HG03520 (cell line): Measurements from ENCODE around the gene ZNF839.
A peak's percentile ranks its signal among the peaks of the same experiment; 100 is the strongest.
"Not testable (repeated sequence)": the region's sequence is repeated elsewhere in the genome, so short reads cannot be mapped to it uniquely, and the experiment has no call there.

Experiments used
- ATAC-seq: cut with Tn5 transposase; IDR thresholded peaks from one replicate; pipeline ENCODE4 v1.9.1; 2021; ENCODE audit warnings: mild to moderate bottlenecking, moderate library complexity; ENCODE audit not compliant: unreplicated experiment

Gene ZNF839

GRCh38 chr14:102335163-102335562 is 15.6 kb downstream of the ZNF839 start:
- no peak for ATAC-seq

- ATAC-seq: no peak
These were observed 19.2 kb downstream of the ZNF839 start for GRCh38 chr14:102338724-102339123.

DNA sequence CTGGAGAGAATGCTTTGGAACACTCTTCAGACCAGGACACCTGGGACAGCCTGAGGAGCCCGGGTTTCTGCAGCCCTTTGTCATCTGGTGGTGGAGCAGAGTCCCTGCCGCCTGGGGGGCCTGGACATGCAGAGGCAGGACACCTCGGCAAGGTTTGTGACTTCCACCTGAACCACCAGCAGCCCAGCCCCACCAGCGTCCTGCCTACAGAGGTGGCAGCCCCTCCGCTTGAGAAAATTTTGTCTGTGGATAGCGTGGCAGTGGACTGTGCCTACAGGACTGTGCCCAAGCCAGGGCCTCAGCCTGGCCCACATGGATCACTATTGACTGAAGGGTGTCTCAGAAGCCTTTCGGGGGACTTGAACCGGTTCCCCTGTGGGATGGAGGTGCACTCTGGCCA is 22.0 kb downstream of the ZNF839 start:
- no peak for ATAC-seq

- ATAC-seq: no peak
These were observed 22.7 kb downstream of the ZNF839 start for GRCh38 chr14:102342238-102342637.

DNA sequence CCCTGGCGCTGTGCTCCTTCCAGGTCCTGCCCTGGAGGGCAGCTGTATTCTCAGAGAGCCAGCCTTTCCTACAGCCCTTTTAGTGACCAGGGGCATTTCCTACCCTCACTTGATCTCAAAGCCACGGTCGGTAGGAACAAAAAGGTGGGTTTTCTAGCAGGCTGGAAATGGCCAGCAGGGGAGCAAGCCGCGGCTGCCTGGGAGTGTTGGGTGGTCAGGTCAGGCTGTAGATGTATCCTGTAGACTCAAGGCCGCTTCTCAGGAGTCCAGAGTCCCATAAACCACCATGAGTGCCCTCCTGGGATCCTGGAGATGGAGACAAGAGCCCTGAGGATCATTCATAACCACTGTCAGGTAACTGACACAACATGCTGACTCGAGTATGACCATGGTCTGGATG is 24.5 kb downstream of the ZNF839 start:
- no peak for ATAC-seq

DNA sequence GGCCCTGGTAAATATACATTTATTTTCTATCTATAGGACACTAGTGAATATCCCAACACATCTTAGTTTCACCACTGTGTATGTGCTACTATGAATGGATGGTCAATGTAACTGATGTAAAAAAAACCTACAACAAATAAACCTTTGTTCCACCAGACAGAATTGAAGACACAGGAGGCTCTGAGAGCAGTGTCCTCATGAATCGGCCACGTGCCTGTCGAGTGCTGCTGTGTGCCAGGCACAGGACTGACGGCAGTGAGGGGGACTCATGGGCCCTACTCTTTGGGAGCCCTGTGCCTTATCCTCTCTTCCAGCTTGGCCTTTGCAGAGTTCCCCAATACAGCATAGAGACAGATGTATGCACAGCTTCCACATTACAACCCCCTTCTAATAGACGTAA is 24.9 kb downstream of the ZNF839 start:
- no peak for ATAC-seq

- no peak for ATAC-seq
These were observed 25.7 kb downstream of the ZNF839 start for GRCh38 chr14:102345232-102345631.

DNA sequence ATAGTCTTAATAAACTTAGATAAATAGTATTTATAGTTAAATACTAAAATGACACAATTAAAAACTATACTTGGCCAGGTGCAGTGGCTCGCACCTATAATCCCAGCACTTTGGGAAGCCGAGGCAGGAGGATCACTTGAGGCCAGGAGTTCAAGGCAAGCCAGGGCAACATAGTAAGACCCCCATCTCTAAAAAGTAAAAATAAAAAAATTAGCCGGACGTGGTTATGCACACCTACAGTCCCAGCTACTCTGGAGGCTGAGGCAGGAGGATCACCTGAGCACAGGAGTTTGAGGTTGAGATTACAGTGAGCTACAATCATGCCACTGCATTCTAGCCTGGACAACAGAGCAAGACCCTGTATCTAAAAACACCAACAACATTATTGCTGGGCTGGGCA is 27.1 kb downstream of the ZNF839 start:
- ATAC-seq: no peak

GRCh38 chr14:102348376-102348775 is 28.8 kb downstream of the ZNF839 start:
- ATAC-seq: no peak

GRCh38 chr14:102351023-102351422 is 31.5 kb downstream of the ZNF839 start:
- no peak for ATAC-seq

DNA sequence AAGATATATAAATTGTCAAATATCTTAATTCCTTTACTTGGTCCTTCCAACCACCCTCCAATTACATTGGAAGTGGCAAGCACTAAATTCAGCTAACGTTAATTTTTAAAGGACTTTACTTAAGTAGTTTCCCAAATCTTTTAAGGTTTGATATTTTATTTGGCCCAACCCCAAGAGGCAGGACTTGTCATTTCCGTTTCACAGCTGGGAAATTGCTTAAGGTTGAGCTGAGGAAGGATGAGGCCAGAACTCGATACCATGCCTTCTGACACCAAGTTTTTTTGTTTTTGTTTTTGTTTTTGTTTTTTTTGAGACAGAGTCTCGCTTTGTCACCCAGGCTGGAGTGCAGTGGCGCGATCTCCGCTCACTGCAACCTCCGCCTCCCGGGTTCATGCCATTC is 32.0 kb downstream of the ZNF839 start:
- not testable (repeated sequence) for ATAC-seq

DNA sequence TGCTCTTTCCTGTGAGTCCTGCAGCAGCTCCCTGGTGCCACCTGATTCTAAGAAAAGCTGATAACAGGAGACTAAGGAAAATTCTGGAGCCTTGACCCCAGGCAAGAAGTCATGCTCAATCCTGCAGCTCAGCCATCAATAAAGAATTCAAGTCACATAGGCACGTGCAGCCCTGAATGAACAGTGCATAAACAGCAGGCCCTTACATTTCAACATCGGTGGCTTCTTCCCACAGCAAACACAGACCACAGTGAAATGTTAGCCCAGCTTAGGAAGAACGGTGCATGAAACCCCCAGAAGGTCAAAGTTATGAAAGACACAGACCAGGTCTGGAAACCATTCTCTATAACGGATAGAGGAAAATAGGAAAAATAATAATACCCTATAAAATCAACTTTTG is 32.7 kb downstream of the ZNF839 start:
- ATAC-seq: no peak

GRCh38 chr14:102353126-102353619 is 33.6 kb downstream of the ZNF839 start:
- no peak for ATAC-seq

- no peak for ATAC-seq
These were observed 36.7 kb downstream of the ZNF839 start for GRCh38 chr14:102356280-102356679.

DNA sequence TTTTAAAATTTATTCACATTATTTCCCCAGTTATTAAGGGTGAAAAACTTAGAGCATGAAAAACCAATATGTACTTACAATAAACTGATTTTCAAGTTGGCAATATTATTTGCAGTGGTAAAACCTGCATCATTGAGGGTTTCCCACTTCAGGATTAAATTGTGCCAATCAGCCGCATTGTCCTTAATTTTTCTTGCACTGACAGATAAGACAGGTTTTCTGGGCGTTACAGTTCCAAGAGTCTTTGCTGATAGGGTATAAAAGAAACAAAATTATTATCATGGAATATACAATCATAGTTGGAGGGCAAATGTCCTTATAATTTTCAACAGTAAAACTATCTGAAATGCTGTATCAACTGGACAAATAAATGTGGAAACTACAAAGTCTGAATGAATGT is 39.8 kb downstream of the ZNF839 start:
- no peak for ATAC-seq

DNA sequence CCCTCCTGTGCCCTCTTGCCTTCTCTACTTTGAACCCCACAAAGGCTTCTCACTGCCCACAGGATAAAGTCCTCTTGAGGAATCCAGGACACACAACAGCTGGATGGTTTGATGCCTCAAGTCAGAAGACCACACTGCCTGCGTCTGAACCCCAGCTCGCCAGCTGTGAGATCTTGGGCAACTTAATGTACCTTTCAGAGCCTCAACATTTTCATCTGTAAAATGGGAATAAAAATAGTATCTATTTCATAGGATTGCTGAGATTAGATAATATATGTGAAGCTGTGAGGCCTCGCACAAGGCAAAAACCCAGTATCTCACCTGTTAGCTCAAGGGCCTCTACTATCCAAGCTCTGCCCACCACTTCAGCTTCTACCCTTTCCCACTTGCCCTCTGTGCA is 40.8 kb downstream of the ZNF839 start:
- ATAC-seq: no peak

DNA sequence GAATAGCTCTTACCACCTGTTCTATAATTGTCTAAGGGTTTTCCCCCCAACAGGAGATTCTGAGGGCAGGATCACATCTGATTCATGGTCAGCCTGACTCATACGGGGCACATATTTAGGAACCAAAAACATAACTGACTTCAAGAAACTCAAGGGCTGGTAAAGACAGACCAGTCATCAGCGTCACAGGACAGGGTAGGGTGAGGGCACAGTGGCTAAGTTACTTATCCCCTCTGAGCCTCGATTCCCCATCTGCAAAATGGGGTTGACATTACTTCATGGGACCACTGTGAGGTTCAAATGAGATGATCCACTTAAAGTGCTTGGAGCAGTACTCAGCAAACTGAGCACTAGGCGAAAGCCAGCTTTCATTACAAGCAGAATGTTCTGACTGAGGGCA is 42.5 kb downstream of the ZNF839 start:
- peak; percentile 33 for ATAC-seq

DNA sequence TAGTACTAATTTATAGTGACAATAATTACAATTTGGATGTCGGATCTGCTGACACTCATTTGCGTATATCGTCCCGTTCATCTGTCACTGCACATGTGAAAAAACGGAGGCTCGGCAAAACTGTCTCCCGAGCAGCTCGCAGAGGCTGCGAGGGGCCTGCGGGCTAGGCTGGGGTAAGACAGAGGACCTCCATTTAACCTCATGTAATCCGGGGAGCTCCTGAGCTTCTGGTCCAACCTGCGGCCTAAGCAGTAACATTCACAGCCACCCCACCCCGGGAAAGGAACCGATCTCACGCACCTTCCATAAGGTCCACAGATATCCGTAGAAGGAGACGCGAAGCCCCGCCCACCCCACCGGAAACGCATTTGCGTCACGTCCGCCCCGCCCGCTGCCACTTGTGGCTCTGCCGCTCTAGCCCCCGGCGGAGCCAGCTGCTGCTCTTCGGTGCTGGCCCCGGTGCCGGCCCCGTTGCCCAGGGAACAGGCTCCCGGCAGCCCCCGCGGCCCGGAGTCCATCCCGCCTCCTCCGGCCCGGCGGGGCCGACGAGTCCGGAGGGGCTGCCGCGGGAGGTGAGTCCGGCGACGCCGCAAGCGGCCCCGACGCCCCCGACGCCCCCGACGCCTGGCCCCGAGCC is 43.1 kb downstream of the ZNF839 start, which contains the start of the genes CINP and TECPR2:
TSS of gene CINP (minus strand) at position 346 of the 637 bp plus-strand sequence. CDS start at position 307, 39 bp downstream.
TSS of gene TECPR2 (plus strand) at position 397 of the 637 bp plus-strand sequence. CDS start 13,781 bp downstream, outside the sequence.
- ATAC-seq: peak; percentile 83

DNA sequence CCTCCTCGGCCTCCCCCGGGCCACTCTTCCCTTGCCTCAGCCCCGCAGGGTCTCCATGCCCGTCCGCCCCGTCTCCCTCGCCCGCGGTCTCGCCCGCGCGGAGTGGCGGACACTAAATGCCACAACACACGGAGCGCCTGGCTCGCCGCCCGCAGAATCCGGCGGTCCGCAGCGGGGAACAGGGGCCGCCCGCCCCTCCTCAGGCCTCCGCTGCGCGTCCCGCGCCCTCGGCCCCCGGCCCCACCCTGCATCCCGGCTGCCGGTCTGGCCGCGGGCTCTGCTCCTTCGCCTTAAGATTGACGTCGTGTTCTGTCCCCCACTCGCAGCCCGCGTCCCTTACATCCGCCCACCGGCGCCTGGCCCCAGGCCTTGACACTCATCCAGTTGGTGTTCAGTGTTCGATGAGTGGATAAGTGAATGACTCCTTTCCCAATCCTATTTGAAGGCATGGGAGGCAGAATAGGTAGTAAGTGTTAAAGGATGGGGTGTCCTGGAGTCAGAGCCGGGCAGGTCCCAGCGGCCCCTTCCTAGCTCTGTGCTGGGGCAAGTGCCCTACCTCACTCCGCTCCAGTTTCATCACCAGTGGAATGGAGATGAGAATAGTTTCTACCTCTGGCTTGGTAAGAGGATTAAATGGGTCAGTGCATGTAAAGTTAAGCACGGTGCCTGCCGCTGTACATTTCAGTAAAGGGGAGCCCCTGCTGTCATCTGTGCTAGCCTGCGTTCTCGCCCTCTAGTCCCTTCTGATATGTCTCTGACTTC is 43.8 kb downstream of the ZNF839 start:
- peak; percentile 11 for ATAC-seq

- no peak for ATAC-seq
These were observed 50.8 kb downstream of the ZNF839 start for GRCh38 chr14:102370305-102370809.

- no peak for ATAC-seq
These were observed 51.8 kb downstream of the ZNF839 start for GRCh38 chr14:102371361-102371760.

DNA sequence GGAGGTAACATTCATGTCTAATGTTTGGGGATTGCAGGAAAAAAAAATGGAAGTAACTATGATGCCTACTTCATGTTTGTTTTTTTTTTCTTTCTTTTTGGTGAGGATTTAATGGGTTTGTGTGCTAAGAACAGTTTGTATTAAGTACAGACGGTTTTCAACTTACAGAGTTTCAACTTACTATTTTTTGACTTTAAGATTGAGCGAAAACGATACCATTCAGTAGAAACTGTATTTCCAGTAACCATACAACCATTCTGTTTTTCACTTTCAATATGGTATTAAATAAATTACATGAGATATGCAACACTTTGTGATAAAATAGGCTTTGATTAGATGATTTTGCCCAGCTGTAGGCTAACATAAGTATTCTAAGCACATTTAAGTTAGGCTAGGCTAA is 53.6 kb downstream of the ZNF839 start:
- no peak for ATAC-seq
